NCI-H345 treated with DMSO at 0.1 percent for 48 hours (cell line): ENCODE results near the gene CDYL.
"Not testable (repeated sequence)": the region's sequence is repeated elsewhere in the genome, so short reads cannot be mapped to it uniquely, and the experiment has no call there.

Experiments used
- DNase-seq: peaks from one replicate; lab custom pipeline; 2025; ENCODE audit not compliant: unreplicated experiment; lab: John Stamatoyannopoulos, UW

Gene CDYL

GRCh38 chr6:4829089-4829488 lies 52.9 kb downstream of the CDYL start:
- no peak for DNase-seq

GRCh38 chr6:4835540-4835939 lies 59.3 kb downstream of the CDYL start:
- not testable (repeated sequence) for DNase-seq

GRCh38 chr6:4840169-4840568 lies 64.0 kb downstream of the CDYL start:
- no peak for DNase-seq

- no peak for DNase-seq
Observed at GRCh38 chr6:4844108-4844507, 67.9 kb downstream of the CDYL start.

GRCh38 chr6:4846387-4846786 lies 70.2 kb downstream of the CDYL start:
- DNase-seq = no peak

GRCh38 chr6:4848382-4849068 lies 72.3 kb downstream of the CDYL start:
- no peak for DNase-seq

- no peak for DNase-seq
Observed at GRCh38 chr6:4849226-4850022, 73.2 kb downstream of the CDYL start.

GRCh38 chr6:4851035-4851434 lies 74.8 kb downstream of the CDYL start:
- DNase-seq = no peak

GRCh38 chr6:4852186-4852585 lies 76.0 kb downstream of the CDYL start:
- DNase-seq = not testable (repeated sequence)

GRCh38 chr6:4852938-4853337 lies 76.7 kb downstream of the CDYL start:
- DNase-seq = no peak

GRCh38 chr6:4853349-4853748 lies 77.1 kb downstream of the CDYL start:
- no peak for DNase-seq

- no peak for DNase-seq
Observed at GRCh38 chr6:4853782-4854511, 77.7 kb downstream of the CDYL start.

- no peak for DNase-seq
Observed at GRCh38 chr6:4856785-4857184, 80.6 kb downstream of the CDYL start.

- no peak for DNase-seq
Observed at GRCh38 chr6:4858194-4859015, 82.2 kb downstream of the CDYL start.

GRCh38 chr6:4860387-4860786 lies 84.2 kb downstream of the CDYL start:
- DNase-seq = no peak

- DNase-seq = no peak
Observed at GRCh38 chr6:4861564-4861963, 85.4 kb downstream of the CDYL start.

- no peak for DNase-seq
Observed at GRCh38 chr6:4864519-4864918, 88.3 kb downstream of the CDYL start.

- DNase-seq = not testable (repeated sequence)
Observed at GRCh38 chr6:4865006-4865405, 88.8 kb downstream of the CDYL start.

- DNase-seq = no peak
Observed at GRCh38 chr6:4870821-4871494, 94.8 kb downstream of the CDYL start.

GRCh38 chr6:4871825-4872224 lies 95.6 kb downstream of the CDYL start:
- DNase-seq = no peak
